HG03521 (cell line): Measurements from ENCODE around the gene ARHGEF4.
"Not testable (repeated sequence)": the region's sequence is repeated elsewhere in the genome, so short reads cannot be mapped to it uniquely, and the experiment has no call there.

Experiments used
- ATAC-seq: cut with Tn5 transposase; IDR thresholded peaks from one replicate; pipeline ENCODE4 v1.9.1; 2021; ENCODE audit warnings: mild to moderate bottlenecking, moderate library complexity; ENCODE audit not compliant: unreplicated experiment

ARHGEF4 gene

DNA sequence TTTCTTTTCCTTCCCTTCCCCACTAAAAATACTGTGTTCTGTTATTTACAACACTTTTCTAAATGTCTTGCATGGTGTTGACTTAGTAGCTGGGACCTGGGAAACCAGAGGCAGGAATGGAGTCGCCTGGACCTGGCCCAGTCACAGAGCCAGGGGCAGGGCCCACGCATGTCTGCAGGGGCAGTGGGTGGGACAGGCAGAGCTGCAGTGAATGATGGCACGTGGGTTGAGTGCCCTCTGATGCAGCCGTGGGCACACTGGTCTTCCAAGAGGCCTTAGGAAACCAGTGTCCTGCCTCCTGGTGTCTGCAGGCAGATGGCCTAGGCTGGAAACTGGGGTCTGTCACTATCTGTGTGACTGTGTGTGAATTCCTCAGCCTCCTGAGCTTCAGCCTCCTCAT lies 46.8 kb downstream of the ARHGEF4 start:
- no peak for ATAC-seq

- no peak for ATAC-seq
Observed at GRCh38 chr2:130884013-130884412, 47.3 kb downstream of the ARHGEF4 start.

- no peak for ATAC-seq
Observed at GRCh38 chr2:130884503-130884902, 47.8 kb downstream of the ARHGEF4 start.

- ATAC-seq, result no peak
Observed at GRCh38 chr2:130887643-130888042, 50.9 kb downstream of the ARHGEF4 start.

GRCh38 chr2:130890941-130891669 lies 54.4 kb downstream of the ARHGEF4 start:
- ATAC-seq, result no peak

- no peak for ATAC-seq
Observed at GRCh38 chr2:130891966-130892365, 55.3 kb downstream of the ARHGEF4 start.

DNA sequence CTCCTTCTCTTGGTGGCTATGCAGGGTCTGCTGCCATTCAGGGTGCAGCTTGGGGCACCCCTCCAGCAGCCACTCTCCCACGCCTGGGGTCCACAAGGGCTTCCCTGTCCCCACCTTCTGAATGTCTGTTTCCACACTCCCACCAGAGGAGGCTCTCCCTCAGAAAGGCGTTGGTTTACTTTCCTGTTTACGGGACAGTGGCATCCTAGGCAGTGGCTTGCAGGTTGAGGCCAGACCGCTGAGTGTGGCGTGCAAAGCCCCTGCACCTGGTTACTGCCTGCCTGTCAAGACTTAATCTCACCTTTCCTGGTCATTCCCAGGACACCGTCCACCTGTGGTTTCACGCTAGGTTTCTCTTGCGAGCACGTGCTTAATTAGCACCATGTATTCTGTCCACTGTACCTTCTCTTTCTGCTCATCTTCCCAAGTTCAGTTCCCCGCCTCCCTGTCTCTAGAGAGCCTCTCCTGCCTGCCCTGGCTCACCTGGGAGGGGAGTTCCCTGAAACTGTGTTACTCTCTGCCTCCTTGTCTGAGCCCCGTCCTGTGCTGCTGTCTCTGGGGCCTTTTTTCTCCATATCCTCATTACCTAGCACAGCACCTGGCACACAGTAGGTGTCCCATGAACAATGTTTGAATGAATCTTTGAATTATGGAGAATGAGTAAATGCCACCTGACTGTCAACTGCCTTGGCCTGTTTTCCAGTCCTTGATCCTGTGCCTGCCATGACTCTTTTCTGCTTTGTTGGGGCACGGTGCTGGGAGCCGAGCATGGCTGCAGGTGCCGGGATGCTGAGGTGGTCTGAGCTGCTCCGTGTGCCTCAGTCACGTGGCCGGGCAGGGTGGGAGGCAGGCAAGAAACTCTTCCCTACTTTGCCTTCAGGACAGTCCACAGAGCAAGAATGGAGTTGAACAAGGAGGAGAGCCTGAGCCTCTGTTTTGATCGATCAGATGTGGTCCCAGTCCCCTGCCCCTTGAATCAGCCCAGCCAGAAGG lies 56.4 kb downstream of the ARHGEF4 start:
- ATAC-seq, result no peak

GRCh38 chr2:130894326-130894942 lies 57.7 kb downstream of the ARHGEF4 start:
- no peak for ATAC-seq

DNA sequence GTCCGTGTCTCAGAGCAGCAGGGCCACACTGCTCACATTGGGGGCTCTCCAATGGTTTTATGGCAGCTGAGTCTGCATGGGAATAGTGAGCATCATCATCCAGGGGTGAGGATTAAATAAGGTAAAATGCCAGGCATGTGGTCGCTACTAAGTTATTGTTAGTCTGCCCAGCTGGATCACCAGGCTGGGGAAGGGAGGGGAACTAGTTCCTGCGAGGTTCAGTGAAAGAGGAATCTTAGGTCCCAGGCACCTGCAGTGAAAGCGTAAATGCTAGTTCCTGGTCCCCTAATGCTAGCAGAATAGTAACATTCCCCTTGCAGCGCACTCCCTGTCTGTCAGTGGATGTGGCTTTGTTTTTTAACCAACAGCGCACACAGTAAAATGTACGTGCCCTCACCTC lies 60.1 kb downstream of the ARHGEF4 start:
- no peak for ATAC-seq

GRCh38 chr2:130898553-130898952 lies 61.8 kb downstream of the ARHGEF4 start:
- no peak for ATAC-seq

- no peak for ATAC-seq
Observed at GRCh38 chr2:130899306-130899705, 62.6 kb downstream of the ARHGEF4 start.

- ATAC-seq, result no peak
Observed at GRCh38 chr2:130901061-130901460, 64.3 kb downstream of the ARHGEF4 start.

DNA sequence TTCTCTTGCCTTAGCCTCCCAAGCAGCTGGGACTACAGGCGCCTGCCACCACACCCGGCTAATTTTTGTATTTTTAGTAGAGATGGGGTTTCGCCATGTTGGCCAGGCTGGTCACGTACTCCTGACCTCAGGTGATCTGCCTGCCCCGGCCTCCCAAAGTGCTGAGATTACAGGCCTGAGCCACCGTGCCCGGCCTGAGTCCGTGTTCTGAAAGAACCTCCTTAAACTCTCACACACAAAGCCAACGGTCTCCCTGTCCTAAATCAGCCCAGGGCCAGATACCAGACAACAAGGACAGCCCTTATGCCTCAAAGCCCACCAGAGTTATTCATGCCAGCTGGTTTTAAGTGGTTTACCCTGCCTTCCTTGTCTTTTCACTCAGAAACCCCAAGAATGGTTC lies 64.9 kb downstream of the ARHGEF4 start:
- ATAC-seq, result not testable (repeated sequence)

DNA sequence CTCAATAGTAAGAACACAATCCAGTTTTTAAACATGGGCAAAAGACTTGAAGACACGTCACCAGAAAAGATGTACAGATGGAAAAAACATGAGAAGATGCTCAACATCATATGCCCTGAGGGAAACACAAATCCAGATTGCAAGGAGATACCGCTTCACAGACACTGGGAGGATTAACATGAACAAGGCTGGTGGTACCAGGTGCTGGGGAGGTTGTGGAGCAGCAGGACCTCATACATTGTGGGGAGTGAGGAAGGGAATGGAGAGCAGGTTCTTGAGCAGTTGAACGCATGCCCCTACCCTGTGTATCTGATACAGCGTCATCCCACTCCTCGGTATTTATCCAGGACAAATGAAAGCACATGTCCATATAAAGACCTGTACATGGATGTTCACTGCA lies 72.1 kb downstream of the ARHGEF4 start:
- ATAC-seq, result no peak

DNA sequence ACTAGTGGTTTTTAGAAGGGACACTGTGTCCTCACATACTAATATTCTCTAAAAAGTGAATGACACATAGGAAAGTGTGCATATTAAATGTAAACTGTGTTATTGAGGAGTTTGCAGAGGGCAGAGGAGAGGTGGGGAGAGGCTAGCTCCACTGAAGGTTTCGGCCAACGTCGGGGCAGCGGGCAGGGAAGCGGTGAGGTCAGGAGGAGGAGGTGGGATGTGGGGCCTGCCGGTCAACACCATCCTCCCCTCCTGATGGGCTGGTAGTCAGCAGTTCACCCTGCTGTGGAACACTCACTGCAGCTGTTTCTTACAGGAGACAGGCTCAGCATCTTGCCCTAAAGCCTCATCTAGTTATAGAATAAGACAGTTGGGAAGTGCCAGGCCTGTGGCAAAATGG lies 74.2 kb downstream of the ARHGEF4 start:
- ATAC-seq, result no peak

- ATAC-seq, result no peak
Observed at GRCh38 chr2:130911482-130911881, 74.8 kb downstream of the ARHGEF4 start.

DNA sequence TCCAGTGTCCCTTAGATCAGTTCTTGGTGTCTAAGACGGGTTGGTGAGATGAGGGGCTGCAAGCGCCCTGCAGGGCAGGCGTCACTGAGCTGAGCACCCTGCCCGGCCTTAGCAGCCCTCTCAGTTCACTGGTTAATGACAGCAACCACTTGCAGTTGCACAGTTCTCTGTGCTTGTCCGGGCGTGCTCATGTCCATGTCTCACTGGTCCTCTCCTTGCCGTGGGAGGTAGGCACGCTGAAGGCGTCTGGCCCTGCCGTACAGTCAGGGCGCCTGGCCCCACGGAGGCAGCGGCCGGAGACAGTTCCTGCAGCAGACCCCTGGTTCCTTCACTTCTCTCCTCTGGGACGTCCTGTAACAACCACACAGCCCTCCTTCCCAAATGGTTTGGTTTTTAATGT lies 75.3 kb downstream of the ARHGEF4 start:
- ATAC-seq, result no peak

- no peak for ATAC-seq
Observed at GRCh38 chr2:130912471-130912870, 75.8 kb downstream of the ARHGEF4 start.

DNA sequence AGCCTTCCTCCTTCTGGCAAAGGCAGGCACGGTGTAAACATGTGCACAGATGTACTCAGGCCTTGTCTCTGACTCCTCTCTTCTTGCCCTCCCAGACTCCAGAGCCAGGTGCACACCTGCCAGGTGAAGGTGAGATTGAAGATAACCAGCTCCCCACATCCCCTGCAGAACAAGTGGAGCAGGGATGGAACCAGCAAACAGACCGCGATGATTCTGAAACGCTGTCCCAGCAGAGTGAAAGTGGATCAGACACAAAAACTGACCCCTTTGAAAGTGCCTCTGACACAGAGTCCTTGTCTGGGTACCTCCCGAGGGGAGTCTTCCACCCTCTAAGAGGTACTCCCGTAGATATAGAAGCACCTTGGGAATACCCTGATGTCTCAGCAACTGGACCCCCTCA lies 77.2 kb downstream of the ARHGEF4 start:
- no peak for ATAC-seq

DNA sequence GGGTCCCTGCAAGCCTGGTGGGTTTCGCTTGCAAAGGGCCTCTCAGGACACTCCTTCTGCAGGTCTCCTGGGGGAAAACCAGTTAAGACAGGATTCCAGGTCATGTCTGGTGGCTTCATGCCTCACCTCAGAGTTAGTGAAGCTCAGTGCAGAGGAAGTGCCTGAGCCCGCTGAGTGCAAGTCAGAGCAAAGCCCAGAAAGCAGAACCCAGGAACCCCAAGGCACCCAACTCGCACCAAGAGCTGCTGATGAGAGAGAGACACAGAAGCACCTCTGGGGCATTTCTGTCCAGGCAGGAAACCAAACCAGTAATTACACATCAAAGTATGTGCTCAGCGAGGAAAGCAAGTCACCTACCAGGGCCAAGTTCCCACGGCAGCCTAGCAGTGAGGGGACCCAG lies 78.4 kb downstream of the ARHGEF4 start:
- ATAC-seq, result no peak

DNA sequence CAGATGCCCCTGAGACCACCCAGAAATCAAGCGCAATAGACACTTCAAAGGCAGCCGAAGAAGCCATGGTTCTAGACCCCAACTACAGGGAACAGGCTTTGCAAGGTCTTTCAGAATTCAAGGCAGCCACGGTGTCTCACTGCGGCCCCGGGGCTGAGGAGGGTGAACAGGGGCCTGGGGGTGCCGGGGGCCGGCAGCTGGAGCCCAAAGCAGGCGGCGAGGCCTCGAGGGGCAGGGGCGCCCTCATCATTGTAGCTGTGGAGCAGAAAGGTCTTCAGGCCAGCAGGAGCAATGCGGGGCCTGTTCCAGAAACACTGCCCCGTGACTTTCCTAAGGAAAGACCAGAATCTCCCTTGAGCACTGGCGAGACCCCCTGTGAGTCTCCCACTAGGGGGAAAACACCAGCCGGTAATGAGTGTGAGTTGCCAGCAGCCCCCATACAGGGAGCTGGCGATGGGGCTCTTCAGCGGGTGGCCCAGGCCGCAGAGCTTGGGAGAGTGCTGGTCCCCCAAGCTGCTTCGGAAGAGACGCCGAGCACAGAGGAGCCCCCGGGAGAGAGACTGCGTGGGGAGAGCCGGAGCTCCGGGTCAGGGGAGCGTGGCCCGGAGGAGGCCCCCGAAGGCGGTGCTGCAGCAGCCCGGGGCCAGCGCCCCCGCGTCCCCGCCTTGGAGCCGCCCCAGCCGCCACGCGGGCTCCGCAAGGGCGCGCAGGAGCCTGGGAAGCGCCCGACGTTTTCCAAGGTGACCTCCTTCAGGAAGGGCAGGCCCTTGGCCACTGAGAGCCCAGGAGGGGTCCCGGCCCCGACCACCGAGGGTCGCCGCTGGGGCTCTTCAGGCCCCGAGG lies 79.1 kb downstream of the ARHGEF4 start:
- ATAC-seq, result no peak
